ENCODE data around the gene CLPX.

The CLPX gene

DNA sequence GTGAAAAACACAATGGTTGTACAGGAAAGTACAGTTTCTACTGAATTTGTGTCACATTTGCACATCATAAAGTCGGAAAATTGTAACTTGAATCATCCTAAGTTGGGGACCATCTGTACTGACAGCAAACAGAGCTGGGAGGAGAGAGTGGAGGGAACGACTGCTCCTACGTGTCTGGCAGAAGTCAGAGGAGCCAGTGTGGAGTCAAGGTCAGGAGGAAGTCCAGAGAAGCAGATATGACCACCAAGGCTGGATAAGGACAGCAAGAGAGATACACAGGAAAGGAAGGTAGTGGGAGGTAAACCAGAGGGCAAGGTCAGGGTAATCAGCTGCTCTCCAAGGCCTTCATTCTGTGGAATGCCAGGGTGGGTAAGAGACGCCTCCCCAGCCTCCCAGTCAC is 28.9 kb upstream of the CLPX start:
- no peak overlapping the region for H4K91ac ChIP-seq (ENCODE audit: low read depth, low read length)
- no peaks in the 10 kb centered on the region for H3K79me2 ChIP-seq (ENCODE audit: control insufficient read depth, insufficient read depth, low read length, poor library complexity)
- no peak overlapping the region for H2BK12ac ChIP-seq (ENCODE audit: low read length)
- H3K23ac ChIP-seq (ENCODE audit: low read length): no peak overlapping the region
- no peaks in the 10 kb centered on the region for H3K9me3 ChIP-seq (ENCODE audit: insufficient read depth, low read depth, low read length)
- H2BK120ac ChIP-seq (ENCODE audit: insufficient read depth, low read length, poor library complexity): no peak overlapping the region
- no peak overlapping the region for H3K14ac ChIP-seq (ENCODE audit: low read length)
- H3K4me1 ChIP-seq (ENCODE audit: control insufficient read depth in 1 of 2, insufficient read depth in 2 of 2, low read length in 2 of 2): no peaks in the 10 kb centered on the region
- H3K9ac ChIP-seq (ENCODE audit: low read length): no peak overlapping the region
- H3K27ac ChIP-seq (ENCODE audit: low read depth, low read length): no peak overlapping the region
- DNase-seq: no peak
- H3K27me3 ChIP-seq (ENCODE audit: insufficient read depth, low read length): no peaks in the 10 kb centered on the region
- H4K8ac ChIP-seq (ENCODE audit: low read depth, low read length): no peak overlapping the region
- no peak overlapping the region for H3K4ac ChIP-seq (ENCODE audit: low read depth, low read length)
- H3K4me3 ChIP-seq (ENCODE audit: low read depth, low read length): no peak overlapping the region
- H3K4me2 ChIP-seq (ENCODE audit: low read length): no peak overlapping the region
- H2AFZ ChIP-seq (ENCODE audit: insufficient read depth, low read length, poor library complexity): no peak overlapping the region
- H4K12ac ChIP-seq (ENCODE audit: low read depth, low read length): no peak overlapping the region
- no peak overlapping the region for H2BK5ac ChIP-seq (ENCODE audit: low read depth, low read length, poor library complexity)
- H2AK5ac ChIP-seq (ENCODE audit: low read length): no peak overlapping the region
- H3K36me3 ChIP-seq (ENCODE audit: control insufficient read depth in 1 of 2, insufficient read depth in 2 of 2, low read length in 2 of 2): no peaks in the 10 kb centered on the region
- no peak overlapping the region for H3K18ac ChIP-seq (ENCODE audit: low read length)
- WGBS (ENCODE audit: extremely low coverage, insufficient coverage, insufficient read length): no CpG with 5 or more reads among the region's 4 CpGs
- H3K79me1 ChIP-seq (ENCODE audit: low read length): no peaks in the 10 kb centered on the region

DNA sequence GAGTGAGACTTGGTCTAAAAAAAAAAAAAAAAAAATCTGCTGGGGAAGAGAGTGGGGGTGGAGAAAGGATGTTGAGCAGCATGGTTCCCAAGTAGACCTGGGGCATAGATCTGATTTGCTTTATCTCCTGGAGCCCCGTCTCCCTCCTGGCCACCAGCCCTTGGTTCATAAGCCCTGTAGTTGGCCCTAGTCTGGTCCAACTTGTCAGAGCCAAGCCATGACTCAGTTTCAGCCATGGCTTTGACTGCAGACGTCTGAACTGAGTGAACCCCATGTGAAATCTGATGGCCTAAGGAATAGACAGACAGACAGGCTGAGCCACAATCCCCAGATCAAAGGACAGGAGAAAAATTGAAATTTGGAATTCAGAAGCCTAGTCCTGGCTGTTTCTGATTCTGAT is 28.1 kb upstream of the CLPX start:
- H4K12ac ChIP-seq (ENCODE audit: low read depth, low read length): no peak overlapping the region
- no peak for DNase-seq
- no peak overlapping the region for H3K4me3 ChIP-seq (ENCODE audit: low read depth, low read length)
- no CpG with 5 or more reads among the region's 2 CpGs for WGBS (ENCODE audit: extremely low coverage, insufficient coverage, insufficient read length)
- H3K4me1 ChIP-seq (ENCODE audit: control insufficient read depth in 1 of 2, insufficient read depth in 2 of 2, low read length in 2 of 2): no peaks in the 10 kb centered on the region
- no peaks in the 10 kb centered on the region for H3K36me3 ChIP-seq (ENCODE audit: control insufficient read depth in 1 of 2, insufficient read depth in 2 of 2, low read length in 2 of 2)
- H3K23ac ChIP-seq (ENCODE audit: low read length): no peak overlapping the region
- no peak overlapping the region for H4K91ac ChIP-seq (ENCODE audit: low read depth, low read length)
- H3K9me3 ChIP-seq (ENCODE audit: insufficient read depth, low read depth, low read length): no peaks in the 10 kb centered on the region
- H3K14ac ChIP-seq (ENCODE audit: low read length): no peak overlapping the region
- H3K9ac ChIP-seq (ENCODE audit: low read length): no peak overlapping the region
- H4K8ac ChIP-seq (ENCODE audit: low read depth, low read length): no peak overlapping the region
- H3K79me1 ChIP-seq (ENCODE audit: low read length): no peaks in the 10 kb centered on the region
- H2BK5ac ChIP-seq (ENCODE audit: low read depth, low read length, poor library complexity): no peak overlapping the region
- no peak overlapping the region for H3K4ac ChIP-seq (ENCODE audit: low read depth, low read length)
- no peak overlapping the region for H2AK5ac ChIP-seq (ENCODE audit: low read length)
- no peak overlapping the region for H2AFZ ChIP-seq (ENCODE audit: insufficient read depth, low read length, poor library complexity)
- H3K27ac ChIP-seq (ENCODE audit: low read depth, low read length): no peak overlapping the region
- no peak overlapping the region for H2BK12ac ChIP-seq (ENCODE audit: low read length)
- no peak overlapping the region for H2BK120ac ChIP-seq (ENCODE audit: insufficient read depth, low read length, poor library complexity)
- no peak overlapping the region for H3K18ac ChIP-seq (ENCODE audit: low read length)
- H3K27me3 ChIP-seq (ENCODE audit: insufficient read depth, low read length): no peaks in the 10 kb centered on the region
- no peaks in the 10 kb centered on the region for H3K79me2 ChIP-seq (ENCODE audit: control insufficient read depth, insufficient read depth, low read length, poor library complexity)
- no peak overlapping the region for H3K4me2 ChIP-seq (ENCODE audit: low read length)

DNA sequence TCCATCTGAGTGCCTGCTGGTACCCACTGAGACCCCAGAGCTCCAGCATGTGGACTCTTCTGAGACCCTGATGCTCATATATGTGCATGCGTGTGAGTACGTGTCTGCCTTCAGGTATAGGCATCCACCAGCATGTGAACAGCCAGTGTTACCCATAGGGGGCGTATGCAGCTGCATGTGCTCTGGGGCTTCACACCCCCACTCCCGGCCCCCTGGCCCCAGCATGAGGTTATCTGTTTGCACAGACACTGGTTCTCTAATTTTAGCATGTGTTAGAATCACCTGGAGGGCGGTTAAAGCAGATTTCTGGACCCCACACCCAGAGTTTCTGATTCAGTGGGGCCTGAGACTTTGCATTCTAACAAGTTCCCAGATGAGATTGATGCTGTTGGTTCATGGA is 27.0 kb upstream of the CLPX start:
- H4K8ac ChIP-seq (ENCODE audit: low read depth, low read length): no peak overlapping the region
- H2BK12ac ChIP-seq (ENCODE audit: low read length): no peak overlapping the region
- no peak overlapping the region for H3K4me2 ChIP-seq (ENCODE audit: low read length)
- no peak overlapping the region for H3K4ac ChIP-seq (ENCODE audit: low read depth, low read length)
- no peaks in the 10 kb centered on the region for H3K27me3 ChIP-seq (ENCODE audit: insufficient read depth, low read length)
- H3K36me3 ChIP-seq (ENCODE audit: control insufficient read depth in 1 of 2, insufficient read depth in 2 of 2, low read length in 2 of 2): no peaks in the 10 kb centered on the region
- no peak overlapping the region for H4K12ac ChIP-seq (ENCODE audit: low read depth, low read length)
- H3K4me1 ChIP-seq (ENCODE audit: control insufficient read depth in 1 of 2, insufficient read depth in 2 of 2, low read length in 2 of 2): no peaks in the 10 kb centered on the region
- no peak overlapping the region for H3K9ac ChIP-seq (ENCODE audit: low read length)
- DNase-seq: peak in 1 of 2 donors; percentile 35
- no peak overlapping the region for H3K4me3 ChIP-seq (ENCODE audit: low read depth, low read length)
- H3K23ac ChIP-seq (ENCODE audit: low read length): no peak overlapping the region
- no peaks in the 10 kb centered on the region for H3K9me3 ChIP-seq (ENCODE audit: insufficient read depth, low read depth, low read length)
- H2AFZ ChIP-seq (ENCODE audit: insufficient read depth, low read length, poor library complexity): no peak overlapping the region
- no peaks in the 10 kb centered on the region for H3K79me1 ChIP-seq (ENCODE audit: low read length)
- no peaks in the 10 kb centered on the region for H3K79me2 ChIP-seq (ENCODE audit: control insufficient read depth, insufficient read depth, low read length, poor library complexity)
- WGBS (ENCODE audit: extremely low coverage, insufficient coverage, insufficient read length): no CpG with 5 or more reads among the region's 5 CpGs
- H3K14ac ChIP-seq (ENCODE audit: low read length): no peak overlapping the region
- H3K27ac ChIP-seq (ENCODE audit: low read depth, low read length): no peak overlapping the region
- no peak overlapping the region for H3K18ac ChIP-seq (ENCODE audit: low read length)
- no peak overlapping the region for H2BK120ac ChIP-seq (ENCODE audit: insufficient read depth, low read length, poor library complexity)
- no peak overlapping the region for H2AK5ac ChIP-seq (ENCODE audit: low read length)
- no peak overlapping the region for H2BK5ac ChIP-seq (ENCODE audit: low read depth, low read length, poor library complexity)
- H4K91ac ChIP-seq (ENCODE audit: low read depth, low read length): no peak overlapping the region

DNA sequence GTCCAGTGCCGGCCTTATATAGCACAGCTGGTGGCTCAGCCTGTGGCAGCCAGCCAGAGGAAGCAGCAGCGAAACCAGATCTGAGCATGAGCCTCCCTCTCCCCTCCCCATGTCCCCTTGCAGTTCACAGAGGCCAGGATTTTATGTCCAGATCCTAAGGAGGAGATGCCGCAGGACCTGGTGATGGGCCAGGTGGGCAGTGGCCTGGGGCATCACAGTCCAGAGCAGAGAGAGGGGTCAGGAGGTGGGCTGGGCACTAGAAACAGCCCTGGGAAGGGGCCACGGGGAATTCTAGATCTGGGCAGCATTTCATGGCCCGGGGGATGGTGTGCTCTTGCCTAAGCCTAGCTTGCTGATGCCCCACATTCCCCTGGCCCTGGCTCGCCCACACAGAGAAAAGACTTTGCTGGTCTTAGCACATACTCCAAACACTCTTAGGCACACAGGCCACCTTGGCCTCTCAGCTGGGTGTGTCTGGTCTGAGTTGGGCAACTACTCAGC is 26.4 kb upstream of the CLPX start:
- H2BK12ac ChIP-seq (ENCODE audit: low read length): no peak overlapping the region
- H2AFZ ChIP-seq (ENCODE audit: insufficient read depth, low read length, poor library complexity): no peak overlapping the region
- H3K4me3 ChIP-seq (ENCODE audit: low read depth, low read length): no peak overlapping the region
- H3K18ac ChIP-seq (ENCODE audit: low read length): no peak overlapping the region
- H3K79me2 ChIP-seq (ENCODE audit: control insufficient read depth, insufficient read depth, low read length, poor library complexity): no peaks in the 10 kb centered on the region
- H3K79me1 ChIP-seq (ENCODE audit: low read length): no peaks in the 10 kb centered on the region
- no peak overlapping the region for H2BK5ac ChIP-seq (ENCODE audit: low read depth, low read length, poor library complexity)
- no peak overlapping the region for H3K4me2 ChIP-seq (ENCODE audit: low read length)
- no peak overlapping the region for H3K27ac ChIP-seq (ENCODE audit: low read depth, low read length)
- no peaks in the 10 kb centered on the region for H3K9me3 ChIP-seq (ENCODE audit: insufficient read depth, low read depth, low read length)
- no peak overlapping the region for H3K9ac ChIP-seq (ENCODE audit: low read length)
- no peak overlapping the region for H3K23ac ChIP-seq (ENCODE audit: low read length)
- peak; percentile 30 to 55 for DNase-seq
- no peaks in the 10 kb centered on the region for H3K27me3 ChIP-seq (ENCODE audit: insufficient read depth, low read length)
- no peak overlapping the region for H4K91ac ChIP-seq (ENCODE audit: low read depth, low read length)
- H2AK5ac ChIP-seq (ENCODE audit: low read length): no peak overlapping the region
- no peaks in the 10 kb centered on the region for H3K4me1 ChIP-seq (ENCODE audit: control insufficient read depth in 1 of 2, insufficient read depth in 2 of 2, low read length in 2 of 2)
- no peak overlapping the region for H3K4ac ChIP-seq (ENCODE audit: low read depth, low read length)
- no peak overlapping the region for H3K14ac ChIP-seq (ENCODE audit: low read length)
- H2BK120ac ChIP-seq (ENCODE audit: insufficient read depth, low read length, poor library complexity): no peak overlapping the region
- no peak overlapping the region for H4K8ac ChIP-seq (ENCODE audit: low read depth, low read length)
- no peaks in the 10 kb centered on the region for H3K36me3 ChIP-seq (ENCODE audit: control insufficient read depth in 1 of 2, insufficient read depth in 2 of 2, low read length in 2 of 2)
- no CpG with 5 or more reads among the region's 6 CpGs for WGBS (ENCODE audit: extremely low coverage, insufficient coverage, insufficient read length)
- no peak overlapping the region for H4K12ac ChIP-seq (ENCODE audit: low read depth, low read length)
